ENCODE measurements around the gene RAD51B. TPM values are rescaled to one million over a fixed set of nuclear protein-coding genes. Genes with fewer than 3 reads are reported as not detected.
A peak's percentile ranks its signal among the peaks of the same experiment; 100 is the strongest.
"Not testable (repeated sequence)": the region's sequence is repeated elsewhere in the genome, so short reads cannot be mapped to it uniquely, and the experiment has no call there.

The RAD51B gene
- total and polyA plus RNA-seq, 4 donors, result 2.5 to 95.0 (median 9.6) TPM

- Histone ChIP-seq H3K27ac (ENCODE audit: low read depth in 1 of 2, low read length in 1 of 2) (no peak overlapping the region), H3K36me3 (ENCODE audit: control insufficient read depth in 4 of 4, insufficient read depth in 4 of 4, low read length in 4 of 4) (no peaks in the 10 kb centered on the region), H3K9me3 (ENCODE audit: control insufficient read depth in 4 of 4, insufficient read depth in 3 of 4, low read length in 3 of 4) (no peaks in the 10 kb centered on the region), H3K4me3 (no peak overlapping the region), H3K4me1 (ENCODE audit: control insufficient read depth in 5 of 5, insufficient read depth in 5 of 5, low read length in 5 of 5) (peaks cover 0 to 25% (median 11%) of the 10 kb centered on the region in 5 donors), H3K27me3 (ENCODE audit: control insufficient read depth in 3 of 3, insufficient read depth in 3 of 3, low read length in 2 of 3) (no peaks in the 10 kb centered on the region), H3K9ac (ENCODE audit: insufficient read depth in 1 of 2, low read length in 2 of 2) (no peak overlapping the region)
- no peak for TF ChIP-seq CTCF (IDR thresholded peaks at IDR 0.05; ENCODE audit: control extremely low read depth, extremely low read depth)
- DNase-seq, result no peak
- ATAC-seq (ENCODE audit: insufficient read depth, low FRiP score), result no peak
Observed at GRCh38 chr14:68286667-68287066, 467.1 kb downstream of the RAD51B start.

GRCh38 chr14:68289452-68289851 lies 469.9 kb downstream of the RAD51B start:
- H3K4me3 ChIP-seq; H3K27me3 ChIP-seq (ENCODE audit: control insufficient read depth in 3 of 3, insufficient read depth in 3 of 3, low read length in 2 of 3); ATAC-seq (ENCODE audit: insufficient read depth, low FRiP score); DNase-seq; H3K36me3 ChIP-seq (ENCODE audit: control insufficient read depth in 4 of 4, insufficient read depth in 4 of 4, low read length in 4 of 4); H3K9me3 ChIP-seq (ENCODE audit: control insufficient read depth in 4 of 4, insufficient read depth in 3 of 4, low read length in 3 of 4); H3K27ac ChIP-seq (ENCODE audit: low read depth in 1 of 2, low read length in 1 of 2); H3K9ac ChIP-seq (ENCODE audit: insufficient read depth in 1 of 2, low read length in 2 of 2): not testable (repeated sequence)
- WGBS, 2 donors, result 96% methylated on average over 3 of the region's 3 CpGs
- peaks cover 0 to 27% (median 14%) of the 10 kb centered on the region in 5 donors for H3K4me1 ChIP-seq (ENCODE audit: control insufficient read depth in 5 of 5, insufficient read depth in 5 of 5, low read length in 5 of 5)

- DNase-seq (no peak), ATAC-seq (ENCODE audit: insufficient read depth, low FRiP score) (no peak)
- Histone ChIP-seq H3K4me3 (no peak overlapping the region), H3K4me1 (ENCODE audit: control insufficient read depth in 5 of 5, insufficient read depth in 5 of 5, low read length in 5 of 5) (peaks cover 0 to 37% (median 28%) of the 10 kb centered on the region in 5 donors), H3K9ac (ENCODE audit: insufficient read depth in 1 of 2, low read length in 2 of 2) (no peak overlapping the region), H3K36me3 (ENCODE audit: control insufficient read depth in 4 of 4, insufficient read depth in 4 of 4, low read length in 4 of 4) (no peaks in the 10 kb centered on the region), H3K27ac (ENCODE audit: low read depth in 1 of 2, low read length in 1 of 2) (no peak overlapping the region), H3K27me3 (ENCODE audit: control insufficient read depth in 3 of 3, insufficient read depth in 3 of 3, low read length in 2 of 3) (no peaks in the 10 kb centered on the region), H3K9me3 (ENCODE audit: control insufficient read depth in 4 of 4, insufficient read depth in 3 of 4, low read length in 3 of 4) (no peaks in the 10 kb centered on the region)
- no peak for TF ChIP-seq CTCF (IDR thresholded peaks at IDR 0.05; ENCODE audit: control extremely low read depth, extremely low read depth)
- 92% methylated on average over 2 of the region's 2 CpGs for WGBS, 2 donors
Observed at GRCh38 chr14:68291820-68292219, 472.2 kb downstream of the RAD51B start.

DNA sequence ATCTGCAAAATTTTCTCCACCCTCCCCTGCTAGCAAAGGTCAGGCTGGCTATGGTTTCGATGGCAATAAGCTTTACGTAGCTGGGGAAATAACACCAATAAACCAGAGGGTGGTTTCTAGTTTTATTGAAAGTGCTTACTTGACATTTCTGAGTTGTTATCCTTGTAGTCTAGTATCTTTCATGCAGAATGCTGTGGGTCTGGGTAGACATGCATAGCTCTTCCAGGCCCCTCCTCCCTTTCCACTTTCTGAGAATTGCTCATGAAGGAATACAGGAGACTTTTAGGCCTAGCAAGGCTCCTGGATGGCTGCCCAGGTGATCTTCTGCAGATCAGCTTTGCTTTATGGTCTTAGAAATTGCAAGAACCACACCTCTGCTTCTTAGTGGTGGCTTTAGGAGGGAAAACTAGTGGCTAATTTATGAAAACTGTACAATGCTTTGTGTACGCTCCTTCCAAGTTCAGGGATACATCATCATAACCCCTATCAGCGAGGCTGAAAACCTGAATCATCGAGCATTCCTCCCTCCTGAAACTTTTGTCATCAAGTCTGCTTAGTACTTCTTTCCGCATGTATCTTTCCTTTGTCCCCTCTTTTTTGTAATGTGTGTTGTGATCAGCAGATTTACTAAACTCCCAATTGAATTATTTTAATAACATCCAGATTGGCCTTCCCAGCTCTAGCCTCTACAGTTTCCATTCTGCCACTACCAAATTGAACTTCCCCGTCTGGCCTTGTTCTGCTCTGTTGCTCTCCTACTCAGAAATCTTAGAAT lies 473.0 kb downstream of the RAD51B start:
- H3K36me3 ChIP-seq (ENCODE audit: control insufficient read depth in 4 of 4, insufficient read depth in 4 of 4, low read length in 4 of 4), result no peaks in the 10 kb centered on the region
- peak in 2 of 3 donors; percentile 43 to 52 for DNase-seq
- WGBS, 2 donors, result 91 to 92% methylated on average over 7 of the region's 7 CpGs
- H3K27ac ChIP-seq (ENCODE audit: low read depth in 1 of 2, low read length in 1 of 2), result no peak overlapping the region
- no peak overlapping the region for H3K9ac ChIP-seq (ENCODE audit: insufficient read depth in 1 of 2, low read length in 2 of 2)
- ATAC-seq (ENCODE audit: insufficient read depth, low FRiP score), result no peak
- no peak overlapping the region for H3K4me3 ChIP-seq
- H3K9me3 ChIP-seq (ENCODE audit: control insufficient read depth in 4 of 4, insufficient read depth in 3 of 4, low read length in 3 of 4), result no peaks in the 10 kb centered on the region
- no peaks in the 10 kb centered on the region for H3K27me3 ChIP-seq (ENCODE audit: control insufficient read depth in 3 of 3, insufficient read depth in 3 of 3, low read length in 2 of 3)
- no peak for TF ChIP-seq CTCF (IDR thresholded peaks at IDR 0.05; ENCODE audit: control extremely low read depth, extremely low read depth)
- peaks cover 0 to 45% (median 33%) of the 10 kb centered on the region in 5 donors for H3K4me1 ChIP-seq (ENCODE audit: control insufficient read depth in 5 of 5, insufficient read depth in 5 of 5, low read length in 5 of 5)
